ENCODE data around the gene MMP1. TPM values are rescaled to one million over a fixed set of nuclear protein-coding genes. Genes with fewer than 3 reads are reported as not detected.
"Not testable (repeated sequence)": the region's sequence is repeated elsewhere in the genome, so short reads cannot be mapped to it uniquely, and the experiment has no call there.

Gene MMP1
- polyA plus RNA-seq, 4 donors = 0.08 to 0.35 (median 0.22) TPM

- DNase-seq (ENCODE audit: low read depth in 4 of 4, low spot score in 2 of 4) = no peak
These were observed 34.5 kb downstream of the MMP1 start for GRCh38 chr11:102763440-102763839.

- DNase-seq (ENCODE audit: low read depth in 4 of 4, low spot score in 2 of 4) = no peak
These were observed 35.6 kb downstream of the MMP1 start for GRCh38 chr11:102762361-102762767.

- no peak for DNase-seq (ENCODE audit: low read depth in 4 of 4, low spot score in 2 of 4)
These were observed 36.2 kb downstream of the MMP1 start for GRCh38 chr11:102761646-102762238.

- DNase-seq (ENCODE audit: low read depth in 4 of 4, low spot score in 2 of 4) = no peak
These were observed 37.5 kb downstream of the MMP1 start for GRCh38 chr11:102760344-102761035.

GRCh38 chr11:102757823-102758549, 40.0 kb downstream of the MMP1 start:
- no peak for DNase-seq (ENCODE audit: low read depth in 4 of 4, low spot score in 2 of 4)

GRCh38 chr11:102753267-102753666, 44.7 kb downstream of the MMP1 start:
- DNase-seq (ENCODE audit: low read depth in 4 of 4, low spot score in 2 of 4) = no peak

- DNase-seq (ENCODE audit: low read depth in 4 of 4, low spot score in 2 of 4) = no peak
These were observed 46.3 kb downstream of the MMP1 start for GRCh38 chr11:102751673-102752072.

- no peak for DNase-seq (ENCODE audit: low read depth in 4 of 4, low spot score in 2 of 4)
These were observed 48.7 kb downstream of the MMP1 start for GRCh38 chr11:102749101-102749722.

GRCh38 chr11:102746746-102747578, 51.0 kb downstream of the MMP1 start:
- DNase-seq (ENCODE audit: low read depth in 4 of 4, low spot score in 2 of 4) = not testable (repeated sequence)

Other genes starting within 250 kb of the MMP1 start
- gene MMP20, start 172.8 kb downstream of the MMP1 start, polyA plus RNA-seq (ENCODE audit: insufficient read length in 4 of 4) = not detected
- gene MMP27, start 92.4 kb downstream of the MMP1 start, polyA plus RNA-seq (ENCODE audit: insufficient read length in 4 of 4) = not detected
- under 1 TPM in 3 of 4 donors, not detected in 1; 0.05 to 0.07 (median 0.06) TPM for gene MMP8, start 73.2 kb downstream of the MMP1 start, polyA plus RNA-seq (ENCODE audit: insufficient read length in 4 of 4)
- gene MMP10, start 17.5 kb downstream of the MMP1 start, polyA plus RNA-seq (ENCODE audit: insufficient read length in 4 of 4) = under 1 TPM in 2 of 4 donors, not detected in 2; 0.11 to 0.30 TPM
- gene MMP3, start 45.4 kb upstream of the MMP1 start, polyA plus RNA-seq (ENCODE audit: insufficient read length in 4 of 4) = under 1 TPM in 1 of 4 donors, not detected in 3; 0.25 TPM
- gene MMP12, start 76.8 kb upstream of the MMP1 start, polyA plus RNA-seq (ENCODE audit: insufficient read length in 4 of 4) = 1 to 10 TPM; 1.8 to 5.1 (median 2.9) TPM
- under 1 TPM in 1 of 4 donors, not detected in 3; 0.13 TPM for gene MMP13, start 157.6 kb upstream of the MMP1 start, polyA plus RNA-seq (ENCODE audit: insufficient read length in 4 of 4)